H9 (cell line): ENCODE data around the gene CCT2. TPM values are rescaled to one million over a fixed set of nuclear protein-coding genes. Genes with fewer than 3 reads are reported as not detected.

Experiments used
- DNase-seq: peaks from one replicate; pipeline ENCODE4 v3.0.0-alpha.2; 2017
- H2AFZ ChIP-seq: one replicate; pipeline ENCODE4 v1.6.1; 2013; ENCODE audit warnings: mild to moderate bottlenecking, low read length, control low read depth, moderate library complexity
- H2AK5ac ChIP-seq: 2 replicates; pipeline ENCODE4 v1.6.1; 2013; ENCODE audit warnings: low read length, control low read depth, mixed read lengths; ENCODE audit not compliant: insufficient read length
- H2BK120ac ChIP-seq: one replicate; pipeline ENCODE4 v1.6.1; 2013; ENCODE audit warnings: low read depth, mild to moderate bottlenecking, low read length, control low read depth, inconsistent platforms; ENCODE audit not compliant: poor library complexity, severe bottlenecking
- H2BK12ac ChIP-seq: 2 replicates; pipeline ENCODE4 v1.6.1; 2013; ENCODE audit warnings: low read length, control low read depth, mixed read lengths, low read depth; ENCODE audit not compliant: insufficient read length
- H2BK15ac ChIP-seq: 2 replicates; pipeline ENCODE4 v1.6.1; 2013; ENCODE audit warnings: low read depth, low read length, control low read depth
- H2BK20ac ChIP-seq: one replicate; pipeline ENCODE4 v1.6.1; 2013; ENCODE audit warnings: low read depth, mild to moderate bottlenecking, low read length, control low read depth, inconsistent platforms; ENCODE audit not compliant: poor library complexity, severe bottlenecking
- H2BK5ac ChIP-seq: 2 replicates; pipeline ENCODE4 v1.6.1; 2013; ENCODE audit warnings: low read length, control low read depth, mixed read lengths; ENCODE audit not compliant: insufficient read length
- H3K14ac ChIP-seq: 2 replicates; pipeline ENCODE4 v1.6.1; 2013; ENCODE audit warnings: low read length, control low read depth; ENCODE audit not compliant: insufficient read depth
- H3K18ac ChIP-seq: 2 replicates; pipeline ENCODE4 v1.6.1; 2013; ENCODE audit warnings: low read depth, mild to moderate bottlenecking, mixed read lengths, low read length, control low read depth; ENCODE audit not compliant: insufficient read length
- H3K23ac ChIP-seq: 2 replicates; pipeline ENCODE4 v1.6.1; 2013; ENCODE audit warnings: low read length, control low read depth, mixed read lengths, low read depth; ENCODE audit not compliant: insufficient read length
- H3K23me2 ChIP-seq: 2 replicates; pipeline ENCODE4 v1.6.1; 2013; ENCODE audit warnings: low read depth, mild to moderate bottlenecking, mixed read lengths, low read length, control low read depth; ENCODE audit not compliant: insufficient read length, poor library complexity, severe bottlenecking
- H3K27ac ChIP-seq: 2 replicates; pipeline ENCODE4 v1.5.1; 2013; ENCODE audit warnings: low read length, control low read depth, mixed read lengths, low read depth; ENCODE audit not compliant: insufficient read length
- H3K27me3 ChIP-seq: 2 replicates; pipeline ENCODE4 v1.6.1; 2013; ENCODE audit warnings: low read length, control low read depth, inconsistent platforms; ENCODE audit not compliant: insufficient read depth
- H3K4ac ChIP-seq: 2 replicates; pipeline ENCODE4 v1.6.1; 2013; ENCODE audit warnings: low read depth, mild to moderate bottlenecking, control low read depth, inconsistent platforms, low read length, moderate library complexity
- H3K4me1 ChIP-seq: 2 replicates; pipeline ENCODE4 v1.6.1; 2013; ENCODE audit warnings: low read length, control low read depth, inconsistent platforms; ENCODE audit not compliant: insufficient read depth
- H3K4me2 ChIP-seq: 2 replicates; pipeline ENCODE4 v1.6.1; 2013; ENCODE audit warnings: low read length, control low read depth, mixed read lengths; ENCODE audit not compliant: insufficient read length, insufficient read depth
- H3K56ac ChIP-seq: 2 replicates; pipeline ENCODE4 v1.6.1; 2013; ENCODE audit warnings: low read depth, mild to moderate bottlenecking, mixed read lengths, low read length, control low read depth; ENCODE audit not compliant: insufficient read length
- H3K79me1 ChIP-seq: 2 replicates; pipeline ENCODE4 v1.6.1; 2013; ENCODE audit warnings: low read depth, mild to moderate bottlenecking, moderate library complexity, low read length, control low read depth, inconsistent platforms; ENCODE audit not compliant: insufficient read depth, poor library complexity, severe bottlenecking
- H3K79me2 ChIP-seq: 2 replicates; pipeline ENCODE4 v1.6.1; 2013; ENCODE audit warnings: low read length, control low read depth, inconsistent platforms; ENCODE audit not compliant: insufficient read depth
- H3K9ac ChIP-seq: 2 replicates; pipeline ENCODE4 v1.6.1; 2013; ENCODE audit warnings: low read length, control low read depth, mixed read lengths; ENCODE audit not compliant: insufficient read length; ENCODE audit errors: extremely low read depth
- H3K9me3 ChIP-seq: one replicate; pipeline ENCODE4 v1.6.1; 2013; ENCODE audit warnings: low read depth, low read length, inconsistent platforms; ENCODE audit not compliant: control insufficient read depth
- H3T11ph ChIP-seq: one replicate; pipeline ENCODE4 v1.6.1; 2013; ENCODE audit warnings: mild to moderate bottlenecking, low read length, control low read depth, inconsistent platforms
- H4K20me1 ChIP-seq: one replicate; pipeline ENCODE4 v1.6.1; 2013; ENCODE audit not compliant: control insufficient read depth, insufficient read length, insufficient read depth
- H4K5ac ChIP-seq: 2 replicates; pipeline ENCODE4 v1.6.1; 2013; ENCODE audit warnings: low read depth, mild to moderate bottlenecking, mixed read lengths, low read length, control low read depth; ENCODE audit not compliant: insufficient read length
- H4K8ac ChIP-seq: replicated peaks from 2 replicates; pipeline ENCODE4 v1.6.1; 2013; ENCODE audit warnings: low read length, control low read depth, mixed read lengths, low read depth; ENCODE audit not compliant: insufficient read length
- H4K91ac ChIP-seq: 2 replicates; pipeline ENCODE4 v1.6.1; 2013; ENCODE audit warnings: low read depth, mild to moderate bottlenecking, moderate library complexity, mixed read lengths, low read length, control low read depth; ENCODE audit not compliant: insufficient read length
- H3K27ac Mint-ChIP-seq, 3 experiments: 2 replicates in 2 of 3; 3 replicates in 1 of 3; pipeline ENCODE4 v1.8.0; 2020 to 2021; ENCODE audit warnings: mixed read lengths in 3 of 3, mild to moderate bottlenecking in 1 of 3, moderate library complexity in 1 of 3
- H3K27me3 Mint-ChIP-seq: 2 replicates; pipeline ENCODE4 v1.8.0; 2021; ENCODE audit warnings: low read depth, mild to moderate bottlenecking, moderate library complexity, mixed read lengths
- H3K36me3 Mint-ChIP-seq, 3 experiments: 2 replicates in 2 of 3; 3 replicates in 1 of 3; pipeline ENCODE4 v1.8.0; 2020 to 2021; ENCODE audit warnings: low read depth in 3 of 3, mixed read lengths in 3 of 3; ENCODE audit not compliant: insufficient read depth in 1 of 3
- H3K4me1 Mint-ChIP-seq, 2 experiments: 2 replicates each; pipeline ENCODE4 v1.8.0; 2020; ENCODE audit warnings: mixed read lengths in 2 of 2
- H3K4me3 Mint-ChIP-seq, 2 experiments: 2 replicates in 1 of 2; 3 replicates in 1 of 2; pipeline ENCODE4 v1.8.0; 2020 to 2021; ENCODE audit warnings: mild to moderate bottlenecking in 2 of 2, mixed read lengths in 2 of 2, moderate library complexity in 1 of 2
- H3K9me3 Mint-ChIP-seq, 2 experiments: 2 replicates in 1 of 2; 3 replicates in 1 of 2; pipeline ENCODE4 v1.8.0; 2020; ENCODE audit warnings: mild to moderate bottlenecking in 2 of 2, mixed read lengths in 2 of 2, moderate library complexity in 1 of 2
- CTCF ChIP-seq: fragments of 200-600 bp; sonication (generic); conservative IDR thresholded peaks from 3 replicates; pipeline ENCODE4 v1.8.0; 2021; ENCODE audit warnings: antibody characterized with exemption, mild to moderate bottlenecking
- WGBS: extraction: QIAGEN DNeasy Blood & Tissue Kit; methylation state at CpG from one replicate; pipeline ENCODE4 v1.1.7; 2013; ENCODE audit warnings: missing lambda C conversion rate, low lambda C conversion rate, mixed read lengths; ENCODE audit not compliant: insufficient read length; ENCODE audit errors: extremely low coverage; 5-methylcytosine and 5-hydroxymethylcytosine counted together
- total RNA-seq: library from RNA; stranded (reverse); gene quantifications from 2 replicates; pipeline ENCODE4 v1.2.1, GENCODE V29; 2021

Gene CCT2
- total RNA-seq, 1 experiment from 2014 or later, result 405 TPM

GRCh38 chr12:69575346-69575745, 9.9 kb upstream of the CCT2 start:
- Histone ChIP-seq H2BK120ac (no peak overlapping the region), H3K23ac (no peak overlapping the region), H4K91ac (no peak overlapping the region), H3K9ac (no peak overlapping the region), H2BK5ac (no peak overlapping the region), H2BK15ac (no peak overlapping the region), H2BK12ac (no peak overlapping the region), H3K23me2 (no peaks in the 10 kb centered on the region), H3K14ac (no peak overlapping the region), H3K4me2 (no peak overlapping the region), H3K4ac (no peak overlapping the region), H3K27me3 (no peaks in the 10 kb centered on the region), H3K56ac (no peak overlapping the region), H3K9me3 (no peaks in the 10 kb centered on the region), H3K4me1 (no peaks in the 10 kb centered on the region), H3K79me1 (no peaks in the 10 kb centered on the region), H2AFZ (no peak overlapping the region), H3K18ac (no peak overlapping the region), H4K8ac (no peak overlapping the region), H3T11ph (no peak overlapping the region), H4K5ac (no peak overlapping the region), H3K27ac (no peak overlapping the region), H3K79me2 (no peaks in the 10 kb centered on the region), H2BK20ac (no peak overlapping the region), H2AK5ac (no peak overlapping the region), H4K20me1 (no peaks in the 10 kb centered on the region)
- WGBS, result no CpG with 5 or more reads among the region's 3 CpGs
- peaks cover 5% of the 10 kb centered on the region in 2 experiments for H3K4me1 Mint-ChIP-seq
- no peak for DNase-seq
- no peak for TF ChIP-seq CTCF
- H3K9me3 Mint-ChIP-seq, result no peaks in the 10 kb centered on the region
- H3K4me3 Mint-ChIP-seq, result no peak overlapping the region
- H3K36me3 Mint-ChIP-seq, result peaks cover 20 to 44% (median 40%) of the 10 kb centered on the region in 3 experiments
- H3K27me3 Mint-ChIP-seq, result no peaks in the 10 kb centered on the region
- H3K27ac Mint-ChIP-seq, result no peak overlapping the region
